Astrocyte (in vitro differentiated cells and primary cell): ENCODE data around the gene TLCD2.

Experiments used
- CTCF ChIP-seq: IDR thresholded peaks from 2 replicates; pipeline ENCODE4 v1.5.1; 2011; ENCODE audit warnings: low read depth, mild to moderate bottlenecking, inconsistent platforms, low read length, moderate library complexity; ENCODE audit not compliant: insufficient read depth
- EZH2 ChIP-seq: IDR thresholded peaks from 2 replicates; pipeline ENCODE4 v1.6.1; 2012; ENCODE audit warnings: mild to moderate bottlenecking, low read length, inconsistent platforms; ENCODE audit not compliant: insufficient read depth

GRCh38 chr17:1759529-1759928, 49.4 kb upstream of the TLCD2 start:
- no peak for TF ChIP-seq CTCF
- TF ChIP-seq EZH2, result no peak
